NB4 (cell line): ENCODE measurements around the gene SDCBP2.

Experiments used
- CTCF ChIP-seq: IDR thresholded peaks from one replicate; pipeline ENCODE4 v1.5.1; 2012; ENCODE audit warnings: low read depth, low read length
- POLR2A ChIP-seq: IDR thresholded peaks from 2 replicates; pipeline ENCODE4 v1.6.1; 2011; ENCODE audit warnings: mild to moderate bottlenecking; ENCODE audit not compliant: insufficient read length; ENCODE audit errors: extremely low read depth

DNA sequence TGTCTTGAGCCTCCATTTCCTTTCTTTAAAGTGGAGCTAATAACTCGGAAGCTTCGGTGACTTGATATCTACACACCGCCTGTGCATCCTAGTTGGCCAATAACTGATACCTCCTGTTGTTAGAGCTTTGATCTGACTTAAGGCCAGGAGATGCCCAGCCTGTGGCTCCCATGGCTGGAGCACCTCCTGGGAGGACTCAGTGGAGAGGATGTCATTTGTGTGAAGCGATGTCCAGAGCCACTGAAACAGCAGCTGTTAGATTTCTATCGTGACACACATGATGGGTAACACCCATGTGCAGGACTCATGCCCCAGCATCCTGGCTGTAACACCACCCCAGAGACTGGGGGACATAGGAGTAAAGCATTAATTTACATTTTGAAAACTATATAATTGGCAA lies 30.8 kb downstream of the SDCBP2 start:
- no peak for TF ChIP-seq CTCF
- TF ChIP-seq POLR2A: no peak
